SK-N-SH treated with all-trans-retinoic acid at 6 μM for 48 hours (cell line): ENCODE measurements around the gene PCP4L1.
"Not testable (repeated sequence)": the region's sequence is repeated elsewhere in the genome, so short reads cannot be mapped to it uniquely, and the experiment has no call there.

ENCODE experiments used
- ARNTL ChIP-seq: fragments of 450-650 bp; formaldehyde crosslinking; IDR thresholded peaks from 2 replicates; pipeline ENCODE4 v1.5.0; 2020; ENCODE audit warnings: low read depth, mild to moderate bottlenecking, moderate library complexity, borderline replicate concordance
- RARB ChIP-seq: fragments of 250-450 bp; sonication (Bioruptor Pico); IDR thresholded peaks from 2 replicates; pipeline ENCODE4 v1.8.0; 2021; ENCODE audit warnings: mild to moderate bottlenecking, moderate library complexity
- TCF4 ChIP-seq: fragments of 250-450 bp; sonication (Bioruptor Pico); IDR thresholded peaks from 2 replicates; pipeline ENCODE4 v1.8.0; 2021; ENCODE audit warnings: mild to moderate bottlenecking, moderate library complexity, borderline replicate concordance
- TOX ChIP-seq: fragments of 250-450 bp; sonication (Bioruptor Pico); IDR thresholded peaks from 2 replicates; pipeline ENCODE4 v1.8.0; 2021; ENCODE audit warnings: mild to moderate bottlenecking, moderate library complexity, borderline replicate concordance
- TF ChIP-seq, protein P1 (sequence below): fragments of 250-450 bp; sonication (Bioruptor Pico); IDR thresholded peaks from 2 replicates; pipeline ENCODE4 v1.8.0; 2020; ENCODE audit warnings: mild to moderate bottlenecking, moderate library complexity, borderline replicate concordance

GRCh38 chr1:161315841-161316674, 57.5 kb downstream of the PCP4L1 start:
- TF ChIP-seq, protein P1, sequence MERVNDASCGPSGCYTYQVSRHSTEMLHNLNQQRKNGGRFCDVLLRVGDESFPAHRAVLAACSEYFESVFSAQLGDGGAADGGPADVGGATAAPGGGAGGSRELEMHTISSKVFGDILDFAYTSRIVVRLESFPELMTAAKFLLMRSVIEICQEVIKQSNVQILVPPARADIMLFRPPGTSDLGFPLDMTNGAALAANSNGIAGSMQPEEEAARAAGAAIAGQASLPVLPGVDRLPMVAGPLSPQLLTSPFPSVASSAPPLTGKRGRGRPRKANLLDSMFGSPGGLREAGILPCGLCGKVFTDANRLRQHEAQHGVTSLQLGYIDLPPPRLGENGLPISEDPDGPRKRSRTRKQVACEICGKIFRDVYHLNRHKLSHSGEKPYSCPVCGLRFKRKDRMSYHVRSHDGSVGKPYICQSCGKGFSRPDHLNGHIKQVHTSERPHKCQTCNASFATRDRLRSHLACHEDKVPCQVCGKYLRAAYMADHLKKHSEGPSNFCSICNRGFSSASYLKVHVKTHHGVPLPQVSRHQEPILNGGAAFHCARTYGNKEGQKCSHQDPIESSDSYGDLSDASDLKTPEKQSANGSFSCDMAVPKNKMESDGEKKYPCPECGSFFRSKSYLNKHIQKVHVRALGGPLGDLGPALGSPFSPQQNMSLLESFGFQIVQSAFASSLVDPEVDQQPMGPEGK (CRISPR knock-in tag): not testable (repeated sequence)
- not testable (repeated sequence) for TF ChIP-seq RARB; ARNTL (CRISPR knock-in tag); TCF4 (CRISPR knock-in tag); TOX (CRISPR knock-in tag)
